LNCaP clone FGC (cell line): ENCODE measurements around the gene RND3.

ENCODE experiments used
- DNase-seq: peaks from one replicate; pipeline ENCODE4 v3.0.0-alpha.2; 2011; ENCODE audit warnings: low read depth
- H3K4me3 ChIP-seq: 2 replicates; pipeline ENCODE4 v1.5.1; 2011; ENCODE audit warnings: mild to moderate bottlenecking, low read depth, low read length, control low read depth
- CTCF ChIP-seq: IDR thresholded peaks from 2 replicates; pipeline ENCODE4 v1.5.1; 2012; ENCODE audit warnings: mild to moderate bottlenecking; ENCODE audit not compliant: control insufficient read depth, insufficient read depth; ENCODE audit errors: extremely low read depth

The RND3 gene

GRCh38 chr2:150495001-150495400 lies 7.5 kb upstream of the RND3 start:
- no peak overlapping the region for H3K4me3 ChIP-seq
- DNase-seq: no peak
- no peak for TF ChIP-seq CTCF

GRCh38 chr2:150494234-150494945 lies 6.9 kb upstream of the RND3 start:
- no peak for TF ChIP-seq CTCF
- no peak overlapping the region for H3K4me3 ChIP-seq
- peak; percentile 34 for DNase-seq

GRCh38 chr2:150491943-150492342 lies 4.5 kb upstream of the RND3 start:
- H3K4me3 ChIP-seq: no peak overlapping the region
- DNase-seq: no peak
- no peak for TF ChIP-seq CTCF

- no peak for DNase-seq
- TF ChIP-seq CTCF: no peak
- no peak overlapping the region for H3K4me3 ChIP-seq
Observed at GRCh38 chr2:150491430-150491829, 4.0 kb upstream of the RND3 start.

- H3K4me3 ChIP-seq: no peak overlapping the region
- TF ChIP-seq CTCF: no peak
- no peak for DNase-seq
Observed at GRCh38 chr2:150490466-150490865, 3.0 kb upstream of the RND3 start.

GRCh38 chr2:150486539-150487484 lies 655 bp downstream of the RND3 start:
- H3K4me3 ChIP-seq: no peak overlapping the region
- no peak for TF ChIP-seq CTCF
- DNase-seq: no peak
